Panc1 (cell line): ENCODE data around the gene NXPH2.

Experiments used
- CTCF ChIP-seq: fragments of 450-650 bp; IDR thresholded peaks from 2 replicates; pipeline ENCODE4 v1.5.1; 2017; ENCODE audit warnings: mild to moderate bottlenecking
- POLR2AphosphoS5 ChIP-seq: IDR thresholded peaks from 2 replicates; pipeline ENCODE4 v1.6.1; 2012; ENCODE audit warnings: mild to moderate bottlenecking, low read depth, low read length, moderate library complexity
- REST ChIP-seq, 2 experiments: IDR thresholded peaks; 2 replicates each; pipeline ENCODE4 v1.6.1; 2011 to 2012; ENCODE audit warnings: low read depth in 2 of 2, control low read depth in 1 of 2, low read length in 1 of 2, mild to moderate bottlenecking in 1 of 2, moderate library complexity in 1 of 2; ENCODE audit not compliant: insufficient read depth in 1 of 2
- SIN3A ChIP-seq: IDR thresholded peaks from 2 replicates; pipeline ENCODE4 v1.6.1; 2012; ENCODE audit warnings: low read depth, mild to moderate bottlenecking, low read length, moderate library complexity, borderline replicate concordance; ENCODE audit not compliant: insufficient read depth
- TCF7L2 ChIP-seq: IDR thresholded peaks from 2 replicates; pipeline ENCODE4 v1.6.1; 2011; ENCODE audit warnings: mild to moderate bottlenecking, low read depth, low read length, inconsistent platforms

- TF ChIP-seq POLR2AphosphoS5 (no peak), CTCF (no peak), REST (IDR thresholded peaks at IDR 0.05; ENCODE audit: insufficient read depth in 1 of 2, low read depth in 2 of 2, low read length in 1 of 2) (no peak), SIN3A (no peak), TCF7L2 (no peak)
These were observed 130.6 kb downstream of the NXPH2 start for GRCh38 chr2:138649571-138649970.
